NB4 (cell line): ENCODE results near the gene FAM171A1.

Source experiments
- TF ChIP-seq, protein P1 (sequence below): IDR thresholded peaks from one replicate; pipeline ENCODE4 v1.5.1; 2012; ENCODE audit warnings: low read depth, low read length
- TF ChIP-seq, protein P2 (sequence below): IDR thresholded peaks from 2 replicates; pipeline ENCODE4 v1.6.1; 2011; ENCODE audit warnings: low read depth, low read length

DNA sequence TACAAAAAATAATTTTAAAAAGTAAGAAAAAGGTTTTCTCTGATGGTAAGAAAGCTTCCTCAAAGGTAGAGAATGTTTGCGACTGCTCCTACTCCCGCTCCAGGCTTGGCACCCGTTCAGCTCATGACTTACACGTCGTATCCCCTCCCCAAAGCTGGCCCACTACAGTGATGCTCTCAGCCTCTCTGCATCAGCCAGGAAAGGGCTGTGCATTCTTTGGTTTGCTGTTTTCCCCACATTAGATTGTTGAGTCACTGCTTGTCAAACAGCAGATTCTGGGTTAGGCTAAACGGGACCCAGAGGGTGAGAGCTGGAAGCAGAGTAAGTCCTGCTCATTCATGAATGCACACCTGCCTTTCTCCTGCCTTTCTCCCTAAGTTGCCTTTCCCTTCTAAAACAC lies 147.9 kb downstream of the FAM171A1 start:
- TF ChIP-seq, protein P1, sequence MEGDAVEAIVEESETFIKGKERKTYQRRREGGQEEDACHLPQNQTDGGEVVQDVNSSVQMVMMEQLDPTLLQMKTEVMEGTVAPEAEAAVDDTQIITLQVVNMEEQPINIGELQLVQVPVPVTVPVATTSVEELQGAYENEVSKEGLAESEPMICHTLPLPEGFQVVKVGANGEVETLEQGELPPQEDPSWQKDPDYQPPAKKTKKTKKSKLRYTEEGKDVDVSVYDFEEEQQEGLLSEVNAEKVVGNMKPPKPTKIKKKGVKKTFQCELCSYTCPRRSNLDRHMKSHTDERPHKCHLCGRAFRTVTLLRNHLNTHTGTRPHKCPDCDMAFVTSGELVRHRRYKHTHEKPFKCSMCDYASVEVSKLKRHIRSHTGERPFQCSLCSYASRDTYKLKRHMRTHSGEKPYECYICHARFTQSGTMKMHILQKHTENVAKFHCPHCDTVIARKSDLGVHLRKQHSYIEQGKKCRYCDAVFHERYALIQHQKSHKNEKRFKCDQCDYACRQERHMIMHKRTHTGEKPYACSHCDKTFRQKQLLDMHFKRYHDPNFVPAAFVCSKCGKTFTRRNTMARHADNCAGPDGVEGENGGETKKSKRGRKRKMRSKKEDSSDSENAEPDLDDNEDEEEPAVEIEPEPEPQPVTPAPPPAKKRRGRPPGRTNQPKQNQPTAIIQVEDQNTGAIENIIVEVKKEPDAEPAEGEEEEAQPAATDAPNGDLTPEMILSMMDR = no peak
- TF ChIP-seq, protein P2, sequence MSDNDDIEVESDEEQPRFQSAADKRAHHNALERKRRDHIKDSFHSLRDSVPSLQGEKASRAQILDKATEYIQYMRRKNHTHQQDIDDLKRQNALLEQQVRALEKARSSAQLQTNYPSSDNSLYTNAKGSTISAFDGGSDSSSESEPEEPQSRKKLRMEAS = no peak
